ENCODE data around the gene LOXL1.
"Not testable (repeated sequence)": the region's sequence is repeated elsewhere in the genome, so short reads cannot be mapped to it uniquely, and the experiment has no call there.

The LOXL1 gene

DNA sequence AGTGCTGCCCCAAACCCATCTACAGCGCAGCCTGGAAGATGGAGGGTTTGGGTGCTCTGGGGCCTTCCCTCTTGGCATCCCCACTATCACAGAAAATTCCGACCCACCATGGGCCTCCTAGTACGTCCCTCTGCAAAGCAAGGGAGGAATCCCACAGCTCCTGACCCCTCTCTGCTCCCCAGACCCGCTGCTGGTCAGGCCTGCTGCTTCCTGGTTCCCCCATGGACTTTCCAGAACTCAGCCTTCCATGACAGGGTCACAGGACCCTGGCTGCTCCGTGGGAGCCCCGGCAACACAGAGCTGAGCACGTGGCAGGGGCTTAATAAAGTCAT lies 3.1 kb upstream of the LOXL1 start:
- no peak for DNase-seq

DNA sequence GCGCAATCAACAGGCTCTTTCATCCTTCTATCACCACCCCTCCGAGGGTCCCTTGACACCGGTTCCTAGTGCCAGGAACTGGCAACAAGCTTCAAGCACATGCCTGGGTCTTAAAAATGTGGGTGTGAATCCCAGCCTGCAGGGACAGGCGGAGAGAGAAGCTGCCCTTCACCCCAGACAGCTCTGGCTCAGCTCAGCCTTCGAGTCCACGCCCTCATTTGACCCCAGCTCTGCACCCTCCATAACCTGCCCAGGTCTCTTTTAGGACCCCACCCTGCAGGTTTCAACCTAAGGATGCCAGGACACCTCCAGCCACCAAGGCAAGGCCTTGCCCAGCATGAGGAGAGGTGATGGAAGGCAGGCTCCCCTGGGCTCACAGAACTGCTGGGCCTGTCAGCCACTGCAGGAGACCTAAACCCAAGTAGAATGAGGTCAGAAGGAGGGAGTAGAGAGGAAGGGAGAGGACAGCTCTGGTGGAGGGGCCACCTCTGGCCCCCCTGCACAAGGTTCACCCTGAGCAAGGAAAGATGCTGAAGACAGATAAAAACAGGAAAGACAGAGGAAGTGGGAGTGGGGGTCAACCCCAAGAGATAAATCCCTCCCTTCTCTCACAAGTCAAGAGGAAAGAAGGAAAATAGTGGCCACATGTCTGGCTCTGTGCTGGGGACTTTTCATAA lies 2.6 kb upstream of the LOXL1 start:
- DNase-seq = no peak

DNA sequence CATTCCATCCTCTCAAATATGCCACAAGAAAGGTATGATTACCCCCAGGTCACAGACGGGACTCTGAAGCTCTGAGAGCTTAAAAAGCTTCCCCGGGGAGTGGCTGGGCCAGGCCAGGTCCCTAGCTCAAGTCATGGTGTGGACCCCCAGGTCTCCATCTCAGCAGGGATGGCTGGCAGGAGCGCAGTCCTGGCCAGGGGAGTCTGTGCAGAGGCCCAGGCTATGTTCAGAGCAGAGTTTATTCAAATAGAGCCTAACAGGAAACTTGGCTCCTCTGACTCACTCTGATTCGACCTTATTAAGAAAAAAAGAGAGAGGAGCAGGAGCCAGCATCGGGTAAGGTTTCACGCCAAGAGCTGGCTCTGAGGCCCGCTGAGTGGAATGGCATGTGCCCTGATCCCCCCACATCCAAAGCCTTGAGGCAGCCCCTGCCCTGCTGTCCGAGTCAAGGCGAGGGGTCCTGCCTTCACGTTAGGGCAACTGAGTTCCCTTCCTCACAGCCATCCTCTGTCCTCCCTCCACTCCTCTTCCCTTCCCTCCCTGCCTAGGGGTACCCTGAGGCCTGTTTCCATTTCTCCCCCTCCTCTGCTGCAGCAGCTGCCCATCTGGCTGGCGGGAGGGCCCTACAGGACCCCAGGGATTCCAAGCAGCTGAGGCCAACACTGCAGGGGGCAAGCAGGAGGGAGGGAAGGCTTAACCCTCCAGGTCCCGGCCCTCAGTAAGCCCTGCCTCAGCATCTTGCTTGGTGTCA lies 1.9 kb upstream of the LOXL1 start:
- peak; percentile 43 to 78 for DNase-seq

DNA sequence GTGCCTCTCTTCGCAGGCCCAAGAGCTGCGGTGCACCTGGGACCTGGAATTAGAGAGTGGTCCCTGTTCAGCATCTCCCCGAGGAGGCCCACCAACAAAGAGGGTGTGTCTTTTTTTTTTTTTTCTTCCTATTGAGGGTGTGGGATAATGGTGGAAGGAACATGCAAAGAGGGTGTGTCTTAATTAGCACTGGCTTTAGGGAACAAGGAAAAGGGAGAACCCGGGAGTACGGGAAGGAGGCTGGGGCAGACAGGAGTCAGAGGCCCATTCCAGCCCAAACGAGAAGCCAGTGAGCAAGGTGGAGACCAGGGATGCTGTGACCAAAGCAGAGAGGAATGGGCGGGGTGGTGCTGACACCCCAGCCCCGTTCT lies 429 bp upstream of the LOXL1 start:
- DNase-seq = no peak

DNA sequence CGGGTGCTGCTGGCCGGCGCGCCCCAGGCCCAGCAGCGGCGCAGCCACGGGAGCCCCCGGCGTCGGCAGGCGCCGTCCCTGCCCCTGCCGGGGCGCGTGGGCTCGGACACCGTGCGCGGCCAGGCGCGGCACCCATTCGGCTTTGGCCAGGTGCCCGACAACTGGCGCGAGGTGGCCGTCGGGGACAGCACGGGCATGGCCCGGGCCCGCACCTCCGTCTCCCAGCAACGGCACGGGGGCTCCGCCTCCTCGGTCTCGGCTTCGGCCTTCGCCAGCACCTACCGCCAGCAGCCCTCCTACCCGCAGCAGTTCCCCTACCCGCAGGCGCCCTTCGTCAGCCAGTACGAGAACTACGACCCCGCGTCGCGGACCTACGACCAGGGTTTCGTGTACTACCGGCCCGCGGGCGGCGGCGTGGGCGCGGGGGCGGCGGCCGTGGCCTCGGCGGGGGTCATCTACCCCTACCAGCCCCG lies 777 bp downstream of the LOXL1 start:
- DNase-seq = no peak

DNA sequence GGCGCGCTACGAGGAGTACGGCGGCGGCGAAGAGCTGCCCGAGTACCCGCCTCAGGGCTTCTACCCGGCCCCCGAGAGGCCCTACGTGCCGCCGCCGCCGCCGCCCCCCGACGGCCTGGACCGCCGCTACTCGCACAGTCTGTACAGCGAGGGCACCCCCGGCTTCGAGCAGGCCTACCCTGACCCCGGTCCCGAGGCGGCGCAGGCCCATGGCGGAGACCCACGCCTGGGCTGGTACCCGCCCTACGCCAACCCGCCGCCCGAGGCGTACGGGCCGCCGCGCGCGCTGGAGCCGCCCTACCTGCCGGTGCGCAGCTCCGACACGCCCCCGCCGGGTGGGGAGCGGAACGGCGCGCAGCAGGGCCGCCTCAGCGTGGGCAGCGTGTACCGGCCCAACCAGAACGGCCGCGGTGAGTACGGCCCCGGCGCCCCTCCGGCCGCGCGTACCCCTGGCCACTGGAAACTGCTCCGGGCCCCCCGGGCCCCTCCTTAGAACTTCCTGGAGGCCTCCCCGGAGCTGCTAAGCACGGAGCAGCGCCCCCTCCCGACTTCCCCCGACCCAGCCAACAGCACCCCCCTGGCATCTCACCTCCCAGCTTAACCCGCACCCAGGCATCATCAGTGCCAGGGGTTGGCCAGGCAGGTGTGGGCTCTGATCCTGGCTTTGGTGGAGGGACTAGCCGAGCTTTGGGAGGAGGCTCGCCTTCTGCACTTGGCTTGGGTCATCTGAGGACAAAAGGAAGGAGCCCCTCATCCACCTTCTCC lies 1.4 kb downstream of the LOXL1 start:
- no peak for DNase-seq

DNA sequence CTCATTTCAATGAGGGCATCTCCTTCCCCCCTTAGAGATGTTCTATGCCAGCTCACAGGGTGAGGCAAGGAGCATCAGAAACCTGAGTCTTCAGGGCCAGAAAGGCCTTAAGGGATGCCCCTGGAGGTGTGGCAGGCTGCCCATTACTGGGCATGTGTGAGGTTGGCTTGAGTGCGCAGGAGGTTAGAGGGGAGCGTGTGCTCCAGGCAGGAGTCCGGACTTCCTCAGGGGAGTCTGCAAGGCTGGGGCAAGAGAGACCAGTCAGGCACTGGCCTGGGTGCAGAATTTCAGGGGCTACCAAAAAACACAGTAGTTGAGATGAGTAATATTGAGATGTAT lies 1.9 kb downstream of the LOXL1 start:
- no peak for DNase-seq

DNA sequence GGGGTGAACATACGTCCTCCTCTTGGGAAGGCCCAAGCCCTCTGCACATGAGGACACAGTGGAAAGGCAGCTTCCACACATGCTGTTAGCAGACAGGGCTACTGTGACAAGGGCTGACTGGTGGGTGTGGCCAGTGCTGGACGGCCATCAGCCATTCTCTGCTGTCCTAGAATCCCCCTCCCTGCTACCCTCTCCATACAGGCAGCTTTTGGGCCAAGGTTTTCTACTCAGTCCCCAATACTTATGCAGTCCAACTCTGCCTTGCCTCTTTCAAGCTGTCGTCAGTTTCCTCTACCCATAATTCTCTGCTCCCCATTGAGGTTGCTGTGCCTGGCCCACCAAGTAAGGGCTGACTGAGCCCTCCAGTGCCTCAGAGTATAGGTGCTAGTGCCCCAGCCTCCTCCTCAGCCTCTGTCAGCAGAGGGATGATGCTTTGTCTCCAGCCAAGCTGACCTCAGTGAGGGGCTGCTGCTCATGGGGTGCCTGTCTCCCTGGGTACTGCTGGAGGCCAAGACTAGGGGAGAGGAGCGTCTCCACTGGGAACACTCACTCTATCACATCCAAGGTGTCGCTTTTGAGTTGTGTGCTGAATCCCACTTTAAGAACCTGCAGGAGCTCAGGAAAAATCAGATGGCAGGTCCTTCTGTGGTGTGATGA lies 2.8 kb downstream of the LOXL1 start:
- no peak for DNase-seq

DNA sequence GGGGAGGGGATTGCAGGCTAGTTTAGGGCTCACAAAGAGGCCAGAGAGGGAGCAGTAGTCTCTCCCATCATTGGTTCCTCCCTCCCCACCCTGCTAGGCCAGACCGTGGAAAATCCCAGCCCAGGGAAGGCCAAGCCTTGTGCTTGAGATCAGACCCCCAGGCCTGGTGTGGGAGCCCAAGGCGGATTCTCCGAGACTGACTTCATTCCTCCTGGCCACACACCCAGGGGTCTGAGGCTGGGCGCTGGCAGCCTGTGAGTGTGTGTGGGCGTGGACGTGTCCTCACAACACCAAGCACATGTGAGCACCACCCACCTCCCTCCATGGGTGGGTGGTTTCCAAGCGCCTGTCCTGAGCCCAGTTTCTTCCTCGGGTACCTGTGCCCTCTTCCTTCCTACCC lies 4.1 kb downstream of the LOXL1 start:
- DNase-seq = no peak

DNA sequence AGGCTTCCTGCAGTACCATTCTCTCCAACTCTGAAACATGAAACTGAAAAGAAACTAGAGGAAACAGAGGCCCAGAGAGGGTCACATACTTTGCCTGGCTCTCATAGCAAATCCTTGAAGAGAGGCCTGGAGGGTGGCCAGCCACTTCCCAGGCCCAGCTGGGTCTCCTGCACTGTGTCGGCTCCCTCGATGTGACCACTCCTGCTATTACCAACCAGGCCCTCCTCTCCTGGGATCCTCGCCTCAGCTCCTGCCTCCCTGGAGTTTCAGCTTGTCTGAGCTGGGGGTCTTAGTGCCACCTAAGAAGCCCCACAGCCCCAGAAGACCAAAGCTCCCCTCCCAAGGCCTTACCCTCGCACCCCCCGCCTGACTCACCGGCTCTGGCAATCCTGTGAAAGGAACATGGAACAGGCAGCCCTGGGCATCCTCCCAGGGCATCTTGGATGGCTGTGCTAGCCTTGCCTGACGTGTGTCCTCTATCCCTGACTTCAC lies 4.6 kb downstream of the LOXL1 start:
- DNase-seq = no peak

DNA sequence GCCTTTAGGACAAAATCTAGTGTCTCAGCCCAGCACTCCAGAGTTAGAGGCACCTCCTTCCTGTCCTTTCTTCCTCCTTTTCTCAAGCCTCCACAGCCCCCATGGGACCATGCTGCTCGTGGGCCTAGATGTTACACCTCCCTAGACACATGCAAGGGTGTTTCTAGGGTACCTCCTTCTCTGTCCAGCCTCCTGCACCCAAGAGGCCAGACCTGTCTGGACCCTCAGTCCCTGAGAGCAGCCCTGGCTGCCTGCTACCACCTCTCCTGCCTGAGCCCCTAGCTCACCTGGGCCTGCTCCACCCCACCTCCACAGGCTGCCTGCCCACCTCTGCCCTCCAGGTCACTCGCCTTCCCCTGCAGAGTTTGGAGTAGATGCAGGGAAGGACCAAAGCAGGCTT lies 5.2 kb downstream of the LOXL1 start:
- DNase-seq = no peak

DNA sequence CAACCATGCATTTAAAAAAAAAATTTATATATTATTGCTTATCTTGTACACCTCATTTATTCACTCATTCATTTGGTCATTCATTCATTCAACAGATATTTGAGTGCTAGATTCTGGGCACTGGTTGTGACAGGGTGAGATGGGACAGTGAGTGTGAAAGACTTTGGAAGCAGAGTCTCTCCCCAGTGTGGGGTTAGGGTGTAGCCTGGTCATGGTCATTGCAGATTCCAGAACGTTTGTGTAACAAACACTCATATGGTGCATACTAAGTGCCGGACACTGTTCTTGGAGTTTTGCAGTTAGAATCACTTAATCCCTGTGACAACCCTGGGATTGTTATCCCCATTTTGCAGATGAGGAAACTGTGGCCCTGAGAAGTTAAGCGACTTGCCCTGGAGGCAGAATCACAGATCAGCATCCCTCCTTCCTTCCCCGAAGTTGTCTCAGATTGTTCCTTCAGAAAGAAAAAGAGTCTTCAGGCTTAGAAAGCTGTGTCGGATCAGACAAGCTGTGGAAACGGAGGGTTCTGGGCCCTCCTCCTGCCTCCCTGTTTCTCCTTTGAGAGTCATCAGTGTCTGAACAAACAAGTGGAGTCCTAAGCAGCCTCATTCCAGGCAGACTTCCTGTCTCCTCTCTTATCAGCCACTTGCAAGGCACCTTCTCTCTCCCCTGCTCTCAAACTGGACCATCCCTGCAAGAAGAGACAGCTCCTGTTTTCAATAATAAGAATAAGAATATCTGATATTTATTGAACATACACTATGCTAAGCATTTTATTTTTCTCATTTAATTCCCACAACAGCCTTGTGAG lies 6.3 kb downstream of the LOXL1 start:
- DNase-seq = no peak

DNA sequence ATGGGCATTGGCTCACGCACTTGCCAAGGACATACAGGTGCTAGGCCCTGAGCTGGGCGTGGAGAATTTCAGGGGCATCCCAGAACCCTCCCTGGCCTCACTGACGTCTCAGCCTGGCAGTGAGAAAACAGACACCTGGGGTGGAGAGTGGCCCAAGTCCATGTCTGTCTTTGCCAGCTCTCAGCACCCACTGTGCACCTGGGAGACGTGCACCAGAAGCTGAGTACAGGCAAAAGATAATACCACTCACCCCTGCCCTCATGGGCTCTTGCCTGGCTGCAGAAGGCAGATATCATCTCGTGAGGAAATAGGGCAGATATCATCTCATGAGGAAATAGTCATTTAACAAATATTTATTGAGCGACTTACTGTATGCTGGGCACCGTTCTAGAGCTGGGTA lies 8.0 kb downstream of the LOXL1 start:
- DNase-seq = no peak

DNA sequence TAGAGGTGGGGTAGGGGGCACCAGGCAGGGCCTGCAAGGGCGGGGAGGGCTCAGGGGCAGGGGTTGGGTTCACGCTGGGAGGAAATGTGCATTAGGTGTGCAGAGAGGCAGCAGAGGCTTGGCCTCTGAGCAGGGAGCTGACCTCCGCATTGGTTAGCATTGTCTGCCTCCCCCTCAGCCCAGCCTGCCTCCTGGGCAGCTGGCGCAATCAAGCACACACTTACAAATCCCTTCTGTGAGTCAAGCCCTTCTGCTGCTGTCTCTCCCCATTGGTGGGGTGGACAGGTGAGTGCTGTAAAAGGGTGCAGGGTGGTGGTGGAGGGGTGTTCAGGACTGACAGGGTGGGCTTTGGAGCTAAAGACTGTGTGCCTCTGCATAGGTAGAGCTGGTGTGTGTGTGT lies 9.3 kb downstream of the LOXL1 start:
- no peak for DNase-seq

DNA sequence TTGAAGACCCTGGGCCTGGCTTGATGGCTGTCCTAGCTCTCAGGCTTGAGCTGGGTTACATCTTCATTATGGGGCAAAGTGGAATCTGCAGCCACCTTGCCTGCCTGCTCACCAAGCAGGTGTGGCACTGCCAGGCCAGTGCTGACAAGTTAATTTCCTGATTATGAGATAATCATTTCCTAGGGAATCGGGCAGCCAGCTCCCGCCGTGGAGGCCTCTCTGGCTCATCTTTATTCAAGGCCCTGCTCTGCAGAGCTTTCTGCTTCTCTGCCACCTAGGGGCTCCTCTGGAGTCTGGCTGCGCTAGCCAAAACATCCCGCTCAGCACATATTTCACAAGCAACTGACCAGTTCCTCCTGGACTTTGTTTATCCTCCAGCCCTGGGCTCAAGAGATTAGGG lies 9.9 kb downstream of the LOXL1 start:
- no peak for DNase-seq

DNA sequence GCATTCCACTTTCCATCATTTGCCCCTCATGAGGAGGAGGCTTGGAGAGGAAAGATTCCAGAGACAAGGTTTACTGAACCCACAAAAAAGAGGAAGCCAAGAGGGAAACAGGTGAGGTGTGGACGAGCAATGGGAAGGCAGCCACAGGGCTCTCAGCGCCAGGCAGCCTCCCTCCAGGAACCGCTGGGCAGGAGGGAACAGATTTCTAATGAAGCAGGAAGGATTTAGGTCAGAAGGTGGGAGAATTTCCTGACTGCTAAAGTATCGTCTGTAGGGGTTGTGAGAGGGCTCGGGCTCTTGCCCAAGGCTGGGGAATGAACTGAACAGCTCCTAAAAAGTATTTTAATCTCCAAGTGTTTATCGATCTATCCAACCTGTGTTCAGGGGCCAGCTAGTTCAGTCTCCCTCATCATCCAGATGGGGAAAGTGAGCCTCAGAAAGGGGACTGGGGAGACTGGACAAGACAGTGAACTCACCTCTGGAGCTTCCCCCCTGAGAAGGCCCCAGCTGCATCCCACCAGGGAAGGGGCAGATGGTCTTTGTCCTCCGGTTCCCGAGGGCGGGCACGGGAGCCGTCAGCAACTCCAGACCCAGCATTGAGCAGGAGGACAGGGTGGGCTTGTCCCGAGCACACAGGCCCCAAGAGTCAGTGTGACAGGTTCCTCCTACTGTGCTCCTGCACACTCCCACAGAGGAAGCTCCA lies 10.5 kb downstream of the LOXL1 start:
- no peak for DNase-seq

DNA sequence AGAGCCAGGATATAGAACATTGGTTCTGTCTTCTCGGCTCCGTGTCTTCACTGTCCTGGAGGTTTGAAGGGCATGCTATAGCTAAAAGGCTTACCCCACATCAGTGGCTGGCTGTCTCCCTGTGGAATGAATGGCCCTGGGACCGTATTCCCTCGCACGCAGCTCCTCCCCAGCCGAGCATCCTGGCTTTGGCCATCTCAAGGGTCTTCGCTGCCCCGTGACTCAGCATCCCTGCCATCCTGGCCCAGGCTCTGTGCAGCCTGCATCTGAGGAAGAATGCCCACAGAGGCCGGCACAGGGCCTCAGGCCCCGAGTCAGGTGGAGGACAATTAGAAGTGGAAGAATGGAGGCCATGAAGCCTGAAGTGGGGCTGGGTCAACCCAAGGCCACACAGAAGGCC lies 11.0 kb downstream of the LOXL1 start:
- no peak for DNase-seq

DNA sequence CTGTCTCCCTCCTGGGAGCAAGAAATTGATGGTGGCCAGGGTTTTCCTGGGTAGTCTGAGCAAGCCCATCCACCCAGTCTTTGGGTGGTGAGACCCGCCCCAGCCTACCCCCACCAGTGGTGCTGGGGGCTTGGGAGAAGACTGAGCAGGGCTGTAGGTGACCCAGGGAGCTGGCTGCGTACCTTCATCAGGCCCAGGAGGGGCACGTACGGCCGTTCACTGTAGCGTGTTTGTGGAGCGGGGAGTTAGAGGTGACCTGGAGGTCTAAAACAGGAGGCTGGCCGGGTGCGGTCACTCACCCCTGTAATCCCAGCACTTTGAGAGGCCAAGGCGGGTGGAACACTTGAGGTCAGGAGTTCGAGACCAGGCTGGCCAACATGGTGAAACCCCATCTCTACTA lies 11.5 kb downstream of the LOXL1 start:
- DNase-seq = no peak

DNA sequence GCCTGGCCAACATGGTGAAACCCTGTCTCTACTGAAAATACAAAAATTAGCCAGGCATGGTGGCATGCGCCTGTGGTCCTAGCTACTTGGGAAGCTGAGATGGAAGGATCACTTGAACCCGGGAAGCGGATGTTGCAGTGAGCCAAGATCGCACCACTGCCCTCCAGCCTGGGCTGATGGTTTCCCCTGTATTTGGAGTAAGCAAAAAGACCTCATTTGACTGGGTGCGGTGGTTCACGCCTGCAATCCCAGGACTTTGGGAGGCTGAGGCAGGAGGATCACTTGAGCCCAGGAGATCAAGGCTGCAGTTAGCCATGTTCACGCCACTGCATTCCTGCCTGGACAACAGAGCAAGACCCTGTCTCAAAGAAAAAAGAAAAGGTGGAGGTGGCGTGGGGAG lies 12.3 kb downstream of the LOXL1 start:
- DNase-seq = not testable (repeated sequence)

DNA sequence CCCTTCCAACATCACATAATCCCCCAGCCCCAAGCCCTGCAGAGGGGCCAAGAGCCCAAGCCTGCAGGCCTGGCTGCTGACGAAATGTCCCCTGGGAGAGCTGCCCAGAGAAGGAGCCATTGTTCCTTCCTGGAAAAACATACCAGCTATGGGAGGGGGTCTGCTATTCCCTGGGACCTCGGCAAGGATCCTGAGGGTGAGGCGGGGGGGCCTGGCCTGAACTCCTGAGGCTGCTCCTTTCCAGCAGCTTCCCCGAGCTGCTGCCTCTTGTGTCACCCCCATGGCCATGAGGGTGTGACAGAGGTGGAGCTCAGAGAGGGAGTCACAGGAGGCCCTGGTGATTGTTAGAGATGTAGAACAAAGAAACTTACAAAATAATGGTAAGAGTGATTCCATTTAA lies 12.9 kb downstream of the LOXL1 start:
- no peak for DNase-seq

DNA sequence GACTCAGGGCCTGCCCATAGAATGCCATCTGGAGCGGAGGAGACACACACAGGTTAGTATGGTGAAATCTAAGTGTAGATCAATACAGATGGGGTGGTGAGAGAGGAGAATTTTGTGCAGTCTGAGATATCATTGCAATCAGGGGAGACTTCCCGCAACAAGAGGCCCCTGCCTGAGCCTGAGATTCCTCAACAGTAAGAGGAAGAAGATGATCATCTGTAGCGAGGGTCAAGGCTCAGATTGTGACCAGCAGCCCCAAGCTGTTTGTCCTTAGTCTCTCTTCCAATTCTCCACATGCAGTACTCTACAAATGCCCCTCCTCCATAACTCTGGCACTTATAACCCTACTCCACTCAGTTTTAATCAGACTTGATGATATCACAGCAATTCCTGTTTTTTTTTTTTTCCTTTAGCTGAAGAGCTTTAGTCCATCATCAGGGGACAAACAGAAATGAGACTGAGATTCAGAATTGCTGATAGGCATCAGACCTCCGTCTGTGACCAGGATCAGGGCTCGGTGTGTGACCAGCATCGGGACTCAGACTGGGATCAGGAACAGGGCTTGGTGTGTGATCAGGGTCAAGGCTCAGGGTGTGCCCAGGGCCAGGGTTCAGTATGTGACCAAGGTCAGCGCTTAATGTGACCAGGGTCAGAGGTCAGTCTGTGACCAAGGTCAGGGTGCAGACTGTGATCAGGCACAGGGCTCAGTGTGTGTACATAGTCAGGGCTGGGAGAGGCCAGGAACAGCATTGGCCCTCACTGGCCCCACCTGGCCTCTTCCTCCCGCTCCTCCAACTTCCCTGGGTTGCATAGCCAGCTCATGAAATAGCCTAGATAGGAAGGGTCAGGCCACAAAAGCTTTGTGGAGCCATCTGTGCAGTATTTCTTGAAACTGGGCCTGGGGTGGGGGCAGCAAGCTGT lies 14.1 kb downstream of the LOXL1 start:
- DNase-seq = no peak
